Activated naive CD8-positive, alpha-beta T cell treated with anti-CD3 and anti-CD28 coated beads, Interleukin-2, amount 50 U/mL, for 24 hours (primary cell): ENCODE results near the gene ADGRA1.
"Not testable (repeated sequence)": the region's sequence is repeated elsewhere in the genome, so short reads cannot be mapped to it uniquely, and the experiment has no call there.

ENCODE experiments used
- ATAC-seq: fragments of 150-1000 bp; cut with Tn5 transposase; one replicate; pipeline ENCODE4 v1.10.0; 2021
- DNase-seq: peaks from one replicate; pipeline ENCODE4 v3.0.0; 2021
- H3K27ac Mint-ChIP-seq: one replicate; pipeline ENCODE4 v1.8.0; 2021; ENCODE audit warnings: mild to moderate bottlenecking, mixed read lengths
- H3K27me3 Mint-ChIP-seq: one replicate; pipeline ENCODE4 v1.8.0; 2021; ENCODE audit warnings: mixed read lengths
- H3K36me3 Mint-ChIP-seq: one replicate; pipeline ENCODE4 v1.8.0; 2021; ENCODE audit warnings: low read depth, mixed read lengths
- H3K4me1 Mint-ChIP-seq: one replicate; pipeline ENCODE4 v1.8.0; 2021; ENCODE audit warnings: mixed read lengths
- H3K4me3 Mint-ChIP-seq: one replicate; pipeline ENCODE4 v1.8.0; 2021; ENCODE audit warnings: mild to moderate bottlenecking, moderate library complexity, mixed read lengths
- H3K9me3 Mint-ChIP-seq: one replicate; pipeline ENCODE4 v1.8.0; 2021; ENCODE audit warnings: mixed read lengths

ADGRA1 gene

DNA sequence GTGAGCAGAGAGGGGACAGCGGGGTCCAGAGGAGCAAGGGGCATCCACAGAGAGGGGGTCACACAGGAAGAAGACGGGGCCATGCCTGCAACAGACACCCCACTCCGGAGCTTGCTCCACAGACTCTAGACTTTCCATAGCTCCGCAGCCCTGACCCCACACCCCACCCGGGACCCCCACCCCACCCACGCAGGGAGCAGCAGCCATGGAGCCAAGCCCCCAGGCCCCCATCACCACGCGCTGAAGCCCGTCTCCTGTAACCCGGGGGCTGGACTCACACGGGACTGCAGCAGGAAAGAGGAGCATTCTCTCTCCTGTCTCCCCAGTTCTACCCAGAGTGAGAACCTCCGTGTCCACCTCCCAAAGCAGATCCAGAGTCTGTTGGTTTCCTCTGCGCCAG, 38.8 kb upstream of the ADGRA1 start:
- Mint-ChIP-seq H3K9me3 (no peaks in the 10 kb centered on the region), H3K27ac (no peak overlapping the region), H3K4me3 (no peak overlapping the region), H3K27me3 (no peaks in the 10 kb centered on the region), H3K4me1 (no peaks in the 10 kb centered on the region), H3K36me3 (no peaks in the 10 kb centered on the region)
- ATAC-seq (no peak), DNase-seq (no peak)

DNA sequence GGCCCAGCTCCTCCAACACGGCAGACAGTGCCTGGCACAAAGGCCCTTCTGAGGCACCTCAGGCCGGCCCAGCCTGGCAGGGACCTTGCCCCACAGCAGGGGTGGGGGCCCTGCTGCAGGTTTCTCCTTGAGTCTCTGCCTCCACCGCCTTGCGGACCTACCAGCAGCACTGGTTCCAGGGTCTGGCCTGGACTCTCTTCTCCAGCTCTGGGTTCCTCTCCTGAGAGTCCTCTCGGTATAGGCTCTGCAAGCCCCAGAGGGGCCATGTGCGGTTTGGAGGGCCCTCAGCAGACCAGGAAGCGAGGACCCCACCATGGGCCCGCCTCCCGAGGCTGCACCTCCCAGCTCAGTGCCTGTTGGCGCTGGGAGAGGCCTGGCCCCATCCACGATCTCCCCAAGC, 38.1 kb upstream of the ADGRA1 start:
- Mint-ChIP-seq H3K9me3 (no peaks in the 10 kb centered on the region), H3K4me3 (no peak overlapping the region)

DNA sequence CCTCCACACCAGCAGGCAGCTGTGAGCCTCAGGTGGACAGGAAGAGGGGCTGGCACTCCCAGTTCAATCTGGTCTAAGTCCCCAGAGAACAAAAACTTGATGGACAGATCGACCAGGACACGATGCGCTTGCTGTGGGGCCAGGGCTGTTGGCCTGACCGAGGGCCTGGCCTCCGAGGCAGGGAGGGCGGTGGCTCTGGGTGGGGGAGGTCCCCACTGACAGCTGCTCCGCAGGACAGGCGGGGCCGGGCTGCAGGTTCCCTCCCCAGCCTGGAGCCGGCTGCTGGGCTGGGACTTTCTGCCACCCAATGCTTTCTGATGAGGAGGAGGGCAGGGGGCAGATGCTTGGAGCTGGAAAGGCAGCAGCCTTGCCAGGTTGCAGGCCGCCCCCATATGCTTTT, 37.4 kb upstream of the ADGRA1 start:
- no peaks in the 10 kb centered on the region for H3K27me3 Mint-ChIP-seq
- no peak overlapping the region for H3K27ac Mint-ChIP-seq
- no peak overlapping the region for H3K4me3 Mint-ChIP-seq
- H3K4me1 Mint-ChIP-seq, result no peaks in the 10 kb centered on the region
- H3K36me3 Mint-ChIP-seq, result no peaks in the 10 kb centered on the region
- H3K9me3 Mint-ChIP-seq, result no peaks in the 10 kb centered on the region
- ATAC-seq, result no peak
- no peak for DNase-seq

More for the DNA sequence above, 38.1 kb upstream of the ADGRA1 start:
- H3K36me3 Mint-ChIP-seq, result no peaks in the 10 kb centered on the region
- ATAC-seq (no peak), DNase-seq (no peak)
- H3K27ac Mint-ChIP-seq, result no peak overlapping the region
- H3K27me3 Mint-ChIP-seq, result no peaks in the 10 kb centered on the region
- H3K4me1 Mint-ChIP-seq, result no peaks in the 10 kb centered on the region

DNA sequence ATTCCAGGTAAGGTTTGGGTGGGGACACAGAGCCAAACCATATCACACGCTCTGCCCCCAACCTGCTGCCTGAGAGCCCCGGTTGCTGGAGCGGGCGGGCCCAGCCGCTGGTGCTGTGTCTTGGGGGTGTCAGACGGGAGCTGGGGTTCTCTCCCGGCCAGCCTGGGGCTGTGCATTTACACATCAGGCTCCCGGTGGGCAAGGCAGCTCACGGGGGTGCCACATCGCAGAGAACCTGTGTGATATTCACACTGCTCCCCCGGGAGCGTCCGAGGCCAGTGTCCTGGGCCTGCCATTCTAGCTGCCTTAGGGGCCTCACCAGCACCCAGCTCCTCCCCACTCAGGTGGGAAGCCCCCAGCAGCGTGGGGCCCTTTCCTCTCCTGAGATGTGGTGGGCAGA, 35.6 kb upstream of the ADGRA1 start:
- no peak overlapping the region for H3K4me3 Mint-ChIP-seq
- H3K9me3 Mint-ChIP-seq, result no peaks in the 10 kb centered on the region
- no peak overlapping the region for H3K27ac Mint-ChIP-seq
- H3K36me3 Mint-ChIP-seq, result no peaks in the 10 kb centered on the region
- peaks cover 3% of the 10 kb centered on the region for H3K27me3 Mint-ChIP-seq
- DNase-seq (no peak), ATAC-seq (no peak)
- H3K4me1 Mint-ChIP-seq, result no peaks in the 10 kb centered on the region

DNA sequence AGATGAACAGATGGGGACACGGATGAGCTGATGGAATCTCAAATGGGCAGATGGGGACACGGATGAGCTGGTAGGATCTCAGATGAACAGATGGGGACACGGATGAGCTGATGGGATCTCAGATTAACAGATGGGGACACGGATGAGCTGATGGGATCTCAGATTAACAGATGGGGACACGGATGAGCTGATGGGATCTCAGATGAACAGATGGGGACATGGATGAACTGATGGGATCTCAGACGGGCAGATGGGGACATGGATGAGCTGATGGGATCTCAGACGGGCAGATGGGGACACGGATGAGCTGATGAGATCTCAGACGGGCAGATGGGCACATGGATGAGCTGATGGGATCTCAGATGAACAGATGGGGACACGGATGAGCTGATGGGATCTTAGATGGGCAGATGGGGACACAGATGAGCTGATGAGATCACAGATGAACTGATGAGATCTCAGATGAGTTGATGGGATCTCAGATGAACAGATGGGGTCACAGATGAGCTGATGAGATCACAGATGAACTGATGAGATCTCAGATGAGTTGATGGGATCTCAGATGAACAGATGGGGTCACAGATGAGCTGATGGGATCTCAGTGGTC, 34.1 kb upstream of the ADGRA1 start:
- not testable (repeated sequence) for DNase-seq, H3K27ac Mint-ChIP-seq, ATAC-seq, H3K36me3 Mint-ChIP-seq, H3K9me3 Mint-ChIP-seq, H3K4me3 Mint-ChIP-seq, H3K4me1 Mint-ChIP-seq
- peaks cover 10% of the 10 kb centered on the region for H3K27me3 Mint-ChIP-seq

DNA sequence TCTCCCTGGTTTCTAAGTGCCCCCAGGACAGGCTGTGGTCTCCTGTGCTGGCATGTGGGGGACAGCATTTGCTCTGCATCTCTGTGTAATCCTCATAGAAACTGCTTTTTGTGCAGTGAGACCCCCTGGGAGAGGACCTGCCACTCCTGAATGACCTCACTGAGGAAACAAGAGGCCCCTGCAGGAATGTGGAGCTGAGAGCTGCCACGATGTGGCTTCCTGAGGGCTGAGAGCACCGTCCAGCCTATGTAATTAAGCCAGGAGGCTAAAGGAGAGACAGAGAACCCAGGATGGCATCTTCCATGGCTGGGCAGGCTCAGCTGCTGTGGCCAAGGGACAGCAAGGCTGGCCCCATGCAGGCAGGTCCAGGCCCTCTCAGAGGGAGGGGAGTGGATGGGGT, 32.3 kb upstream of the ADGRA1 start:
- no peak for ATAC-seq
- H3K27me3 Mint-ChIP-seq, result peaks cover 10% of the 10 kb centered on the region
- DNase-seq, result no peak

DNA sequence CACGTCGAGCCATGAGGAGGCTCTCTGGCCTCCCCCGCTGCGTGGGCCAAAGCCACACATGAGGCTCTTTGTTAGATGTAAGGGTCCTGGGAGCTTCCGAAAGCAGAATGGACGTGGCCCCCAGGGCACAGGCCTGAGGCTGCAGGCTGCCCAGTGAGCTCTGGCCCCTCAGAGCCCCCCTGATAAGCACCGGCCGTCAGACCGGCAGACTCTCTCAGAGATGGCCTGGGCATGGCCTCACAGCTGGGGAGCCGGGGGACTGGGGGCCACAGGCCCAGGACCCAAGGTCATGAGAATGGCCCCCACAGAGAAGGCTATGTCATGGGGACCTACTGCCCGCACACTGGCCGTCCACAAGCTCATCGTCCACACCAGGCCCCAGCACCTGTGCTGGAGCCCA, 31.7 kb upstream of the ADGRA1 start:
- ATAC-seq (no peak), DNase-seq (no peak)
- Mint-ChIP-seq H3K36me3 (no peaks in the 10 kb centered on the region), H3K4me1 (peaks cover 14% of the 10 kb centered on the region), H3K27me3 (peaks cover 10% of the 10 kb centered on the region), H3K4me3 (no peak overlapping the region), H3K9me3 (no peaks in the 10 kb centered on the region), H3K27ac (no peak overlapping the region)

More for the DNA sequence above, 32.3 kb upstream of the ADGRA1 start:
- Mint-ChIP-seq H3K9me3 (no peaks in the 10 kb centered on the region), H3K36me3 (no peaks in the 10 kb centered on the region), H3K4me1 (peaks cover 14% of the 10 kb centered on the region), H3K27ac (no peak overlapping the region), H3K4me3 (no peak overlapping the region)

DNA sequence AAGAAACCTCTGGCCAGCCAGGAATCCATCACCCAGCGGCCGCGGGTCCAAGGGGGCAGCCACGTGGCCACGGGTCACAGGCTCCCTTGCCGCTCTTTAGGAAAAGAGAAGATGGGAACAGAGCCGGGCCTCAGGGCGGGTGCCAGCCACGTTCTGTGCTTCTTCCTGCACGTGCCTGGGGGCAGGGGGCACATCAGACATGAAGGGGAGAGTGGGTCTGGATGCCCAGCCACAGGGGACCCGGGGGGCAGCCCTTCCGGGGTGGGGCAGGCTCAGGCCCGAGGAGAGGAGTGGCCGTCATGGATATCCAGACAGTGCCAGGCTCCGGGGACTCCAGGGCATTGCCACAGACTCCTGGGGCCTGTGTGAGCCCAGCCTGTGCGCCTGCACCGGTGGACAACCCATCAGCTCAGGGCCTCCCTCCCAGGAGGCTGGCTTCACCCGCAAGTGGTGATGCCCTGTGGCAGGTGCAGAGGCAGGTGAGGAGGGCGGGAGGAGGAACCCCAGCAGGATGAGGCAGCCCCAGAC, 31.0 kb upstream of the ADGRA1 start:
- ATAC-seq (no peak), DNase-seq (no peak)
- Mint-ChIP-seq H3K4me3 (no peak overlapping the region), H3K9me3 (no peaks in the 10 kb centered on the region), H3K27me3 (peaks cover 10% of the 10 kb centered on the region), H3K4me1 (peaks cover 14% of the 10 kb centered on the region), H3K36me3 (no peaks in the 10 kb centered on the region), H3K27ac (no peak overlapping the region)

DNA sequence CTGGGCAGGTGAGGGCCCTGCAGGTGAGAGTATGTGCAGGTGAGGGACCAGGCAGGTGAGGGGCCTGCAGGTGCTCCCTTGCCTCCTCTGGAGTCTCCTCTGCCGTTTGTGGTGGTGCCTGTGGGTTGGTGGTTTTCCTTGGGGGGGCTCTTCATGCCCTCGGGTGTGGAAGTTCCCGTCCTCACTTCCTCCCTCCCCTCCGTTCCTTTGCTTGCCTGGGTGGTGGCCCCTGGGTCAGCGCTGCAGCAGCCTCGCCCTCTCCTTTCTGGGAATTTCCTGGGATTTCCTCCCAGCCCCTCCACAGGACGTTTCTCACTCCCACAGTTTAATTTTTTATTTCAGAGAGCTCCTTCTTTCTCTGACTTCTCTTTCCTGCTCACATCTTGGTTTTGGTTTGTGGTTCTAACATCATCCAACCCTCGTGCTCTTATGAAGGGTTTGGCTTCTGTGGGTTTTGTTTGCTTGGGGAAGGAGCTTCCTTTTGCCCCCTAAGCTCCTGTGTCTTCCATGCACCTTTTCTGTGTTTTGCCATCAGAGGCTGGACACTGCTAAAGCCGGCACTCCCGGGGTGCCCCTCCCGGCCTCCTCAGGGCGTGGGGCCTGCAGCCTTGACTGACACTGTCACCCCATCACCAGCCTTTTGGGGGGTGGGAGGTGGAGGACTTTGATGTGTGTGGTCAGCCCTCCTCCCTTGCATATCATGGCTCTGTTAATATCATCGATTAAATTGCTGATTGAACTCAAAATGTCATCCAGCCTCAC, 29.2 kb upstream of the ADGRA1 start:
- no peaks in the 10 kb centered on the region for H3K36me3 Mint-ChIP-seq
- ATAC-seq, result no peak
- no peak overlapping the region for H3K27ac Mint-ChIP-seq
- H3K4me3 Mint-ChIP-seq, result no peak overlapping the region
- H3K9me3 Mint-ChIP-seq, result no peaks in the 10 kb centered on the region
- H3K4me1 Mint-ChIP-seq, result peaks cover 14% of the 10 kb centered on the region
- peaks cover 10% of the 10 kb centered on the region for H3K27me3 Mint-ChIP-seq
- peak; percentile 5 for DNase-seq

DNA sequence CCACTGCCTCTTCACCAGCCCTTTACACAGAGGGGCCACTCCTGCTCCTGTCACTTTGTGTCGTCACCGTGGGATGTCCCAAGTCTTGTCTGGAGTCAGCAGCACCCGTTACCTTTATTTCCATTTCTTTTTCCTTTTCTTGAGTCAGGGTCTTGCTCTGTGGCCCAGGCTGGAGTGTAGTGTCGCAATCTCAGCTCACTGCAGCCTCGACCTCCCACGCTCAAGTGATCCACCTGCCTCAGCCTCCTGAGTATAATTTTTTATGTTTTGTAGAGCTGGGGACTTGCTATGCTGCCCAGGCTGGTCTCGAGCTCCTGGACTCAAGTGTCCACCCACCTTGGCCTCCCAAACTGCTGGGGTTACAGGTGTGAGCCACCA, 28.6 kb upstream of the ADGRA1 start:
- Mint-ChIP-seq H3K4me3 (no peak overlapping the region), H3K9me3 (no peaks in the 10 kb centered on the region), H3K27me3 (peaks cover 10% of the 10 kb centered on the region), H3K4me1 (peaks cover 14% of the 10 kb centered on the region), H3K36me3 (no peaks in the 10 kb centered on the region), H3K27ac (no peak overlapping the region)
- ATAC-seq (no peak), DNase-seq (no peak)

DNA sequence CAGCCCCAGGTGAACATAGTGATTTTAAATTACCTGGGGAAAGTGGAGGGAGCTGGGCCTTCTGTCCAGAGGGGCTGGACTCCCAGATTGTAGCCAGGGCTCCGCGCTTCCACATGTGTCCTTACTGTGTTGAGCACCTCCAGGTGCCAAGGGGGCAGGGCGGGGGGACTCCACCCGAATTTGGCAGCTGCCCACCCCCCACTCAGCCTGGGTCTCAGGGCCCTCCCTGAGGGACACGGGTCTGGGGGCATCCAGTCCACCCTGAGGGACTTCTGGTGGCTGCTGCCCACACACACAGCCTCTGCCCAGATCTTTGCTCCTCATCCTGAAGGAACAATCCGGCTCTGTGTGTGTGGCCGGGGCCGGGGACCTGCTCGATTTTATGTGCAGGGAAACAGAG, 28.2 kb upstream of the ADGRA1 start:
- H3K27ac Mint-ChIP-seq, result no peak overlapping the region
- ATAC-seq, result no peak
- H3K4me1 Mint-ChIP-seq, result peaks cover 14% of the 10 kb centered on the region
- H3K4me3 Mint-ChIP-seq, result no peak overlapping the region
- H3K27me3 Mint-ChIP-seq, result peaks cover 10% of the 10 kb centered on the region
- no peaks in the 10 kb centered on the region for H3K9me3 Mint-ChIP-seq
- no peak for DNase-seq
- H3K36me3 Mint-ChIP-seq, result no peaks in the 10 kb centered on the region

DNA sequence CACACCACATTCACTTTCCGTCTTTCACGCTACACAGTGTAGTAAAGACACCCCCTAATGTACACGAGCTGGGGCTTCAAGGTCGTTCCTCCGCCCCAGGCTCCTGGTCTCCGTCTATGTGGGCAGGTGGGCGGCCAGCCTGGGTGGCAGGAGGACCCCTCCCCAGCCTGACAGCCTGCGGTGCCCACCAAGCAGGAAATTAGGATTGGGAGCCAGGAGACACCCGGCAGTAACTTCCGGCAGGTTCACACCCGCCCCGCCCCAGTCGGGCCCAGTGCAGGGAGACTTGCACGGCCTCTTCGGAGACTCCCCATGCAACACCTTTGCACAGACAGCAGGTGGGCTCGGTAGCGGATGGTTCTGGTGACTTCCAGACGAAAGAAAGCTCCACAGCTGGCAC, 27.7 kb upstream of the ADGRA1 start:
- DNase-seq (no peak), ATAC-seq (no peak)
- H3K27me3 Mint-ChIP-seq, result peaks cover 10% of the 10 kb centered on the region
- H3K27ac Mint-ChIP-seq, result no peak overlapping the region
- no peaks in the 10 kb centered on the region for H3K9me3 Mint-ChIP-seq
- no peak overlapping the region for H3K4me3 Mint-ChIP-seq
- peaks cover 14% of the 10 kb centered on the region for H3K4me1 Mint-ChIP-seq
- no peaks in the 10 kb centered on the region for H3K36me3 Mint-ChIP-seq

DNA sequence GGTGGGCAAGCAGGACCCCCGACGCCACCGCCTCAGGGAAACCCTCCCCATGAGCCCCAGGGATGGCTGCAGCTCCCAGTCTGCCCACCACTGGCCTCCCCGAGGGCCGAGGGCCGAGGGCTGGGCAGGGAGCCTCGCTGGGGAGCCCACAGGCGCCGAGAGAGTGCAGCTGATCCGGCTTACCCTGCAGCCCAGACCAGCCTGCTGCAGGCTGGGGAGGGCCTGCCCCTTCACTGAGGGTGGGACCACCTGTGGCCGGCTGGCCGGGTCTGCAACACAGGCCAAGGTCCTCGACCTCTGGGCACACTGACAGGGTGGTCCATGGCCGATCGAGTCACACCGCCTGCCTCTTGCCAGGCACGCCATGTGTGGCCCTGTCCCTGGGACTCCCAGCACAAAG, 27.3 kb upstream of the ADGRA1 start:
- Mint-ChIP-seq H3K4me3 (no peak overlapping the region), H3K4me1 (peaks cover 14% of the 10 kb centered on the region), H3K9me3 (no peaks in the 10 kb centered on the region), H3K27ac (no peak overlapping the region), H3K27me3 (peaks cover 10% of the 10 kb centered on the region), H3K36me3 (no peaks in the 10 kb centered on the region)
- DNase-seq (no peak), ATAC-seq (no peak)

DNA sequence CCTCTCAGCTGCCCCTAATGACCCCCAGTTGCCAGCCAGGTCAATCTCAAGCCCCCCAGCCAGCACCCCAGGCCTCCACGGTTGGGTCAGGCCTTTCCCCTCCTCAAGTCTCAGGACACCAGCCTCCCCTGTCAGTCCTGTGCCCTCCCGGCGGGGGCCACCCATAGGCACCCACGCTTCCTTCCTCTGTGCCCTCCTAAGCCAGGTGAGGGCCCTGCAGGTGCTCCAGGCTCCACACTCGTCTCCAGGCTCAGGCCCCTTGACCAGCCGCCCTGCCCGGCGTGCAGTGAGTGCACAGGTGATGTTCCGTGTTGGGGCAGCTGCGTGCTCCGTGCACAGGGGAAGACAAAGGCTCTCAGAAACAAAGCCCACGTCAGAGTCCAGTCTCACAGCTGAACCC, 26.8 kb upstream of the ADGRA1 start:
- Mint-ChIP-seq H3K27me3 (peaks cover 10% of the 10 kb centered on the region), H3K4me3 (no peak overlapping the region), H3K4me1 (peaks cover 14% of the 10 kb centered on the region), H3K9me3 (no peaks in the 10 kb centered on the region), H3K36me3 (no peaks in the 10 kb centered on the region), H3K27ac (no peak overlapping the region)
- ATAC-seq (no peak), DNase-seq (no peak)

DNA sequence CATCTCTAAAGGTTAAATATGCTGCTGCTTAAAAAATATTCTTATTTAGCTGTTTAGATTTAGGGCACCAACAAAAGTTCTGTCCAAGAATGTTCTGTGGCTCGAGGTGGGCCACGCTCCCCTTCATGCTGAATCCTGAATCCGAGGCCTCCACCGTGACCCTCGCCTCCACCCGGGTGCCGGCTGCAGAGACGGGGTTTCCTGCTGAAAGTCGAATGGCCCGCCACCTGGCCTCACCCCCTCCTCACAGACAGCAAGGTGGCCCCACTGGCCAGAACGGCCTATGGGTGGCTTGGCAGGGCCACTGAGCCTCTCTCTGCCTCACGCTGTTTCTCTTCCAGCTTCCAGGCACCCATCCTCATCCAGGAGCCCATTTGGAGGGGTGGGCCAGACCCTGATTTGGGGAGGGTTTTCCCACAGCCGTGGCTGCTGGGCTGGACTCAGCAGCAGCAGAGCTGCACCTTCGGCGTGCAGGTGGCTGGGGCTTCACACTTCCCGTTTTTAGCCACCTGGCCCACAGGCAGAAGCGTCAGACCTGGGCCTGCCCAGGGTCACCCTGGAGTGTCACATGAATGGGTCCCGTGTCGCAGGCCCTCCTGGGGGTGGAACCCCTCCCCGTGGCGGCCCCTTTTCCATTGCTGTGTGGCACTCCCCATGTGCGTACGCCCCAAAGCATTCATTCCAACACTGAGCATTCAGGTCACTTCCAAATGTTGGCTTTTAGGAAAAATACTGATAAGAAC, 26.3 kb upstream of the ADGRA1 start:
- Mint-ChIP-seq H3K27me3 (peaks cover 10% of the 10 kb centered on the region), H3K4me3 (no peak overlapping the region), H3K36me3 (no peaks in the 10 kb centered on the region), H3K9me3 (no peaks in the 10 kb centered on the region), H3K27ac (no peak overlapping the region), H3K4me1 (peaks cover 14% of the 10 kb centered on the region)
- DNase-seq (no peak), ATAC-seq (no peak)
